Loucy (cell line): ENCODE results near the gene AZI2.

ENCODE experiments used
- H2AFZ ChIP-seq: fragments of 200-600 bp; sonication (generic); 2 replicates; pipeline ENCODE4 v1.6.0; 2016; ENCODE audit warnings: antibody characterized with exemption, mild to moderate bottlenecking, low read length, moderate library complexity
- H3F3A ChIP-seq: fragments of 200-600 bp; 2 replicates; pipeline ENCODE4 v1.6.0; 2016; ENCODE audit warnings: antibody characterized with exemption, low read depth, mild to moderate bottlenecking
- H3K27me3 ChIP-seq: fragments of 200-600 bp; sonication (generic); 2 replicates; pipeline ENCODE4 v1.6.1; 2014; ENCODE audit warnings: low read length, mild to moderate bottlenecking; ENCODE audit not compliant: insufficient read depth, poor library complexity, severe bottlenecking
- H3K36me3 ChIP-seq: fragments of 200-600 bp; sonication (generic); 2 replicates; pipeline ENCODE4 v1.6.1; 2016; ENCODE audit warnings: low read length; ENCODE audit not compliant: insufficient read depth
- H3K4me1 ChIP-seq: fragments of 200-600 bp; sonication (generic); 2 replicates; pipeline ENCODE4 v1.5.1; 2014; ENCODE audit warnings: low read length, mild to moderate bottlenecking; ENCODE audit not compliant: insufficient read depth, poor library complexity, severe bottlenecking
- H3K4me2 ChIP-seq: fragments of 200-600 bp; sonication (generic); 2 replicates; pipeline ENCODE4 v1.6.0; 2014; ENCODE audit warnings: antibody characterized with exemption, low read length, low read depth, mild to moderate bottlenecking; ENCODE audit not compliant: poor library complexity, severe bottlenecking
- H3K4me3 ChIP-seq: fragments of 200-600 bp; sonication (generic); 2 replicates; pipeline ENCODE4 v1.5.1; 2014; ENCODE audit warnings: low read length, mild to moderate bottlenecking, mixed read lengths; ENCODE audit not compliant: poor library complexity, severe bottlenecking
- H3K79me2 ChIP-seq: fragments of 200-600 bp; sonication (generic); 2 replicates; pipeline ENCODE4 v1.6.1; 2014; ENCODE audit warnings: low read length; ENCODE audit not compliant: insufficient read depth
- H3K9ac ChIP-seq: fragments of 200-600 bp; sonication (generic); 2 replicates; pipeline ENCODE4 v1.6.0; 2014; ENCODE audit warnings: mild to moderate bottlenecking, low read depth, low read length, moderate library complexity; ENCODE audit not compliant: poor library complexity, severe bottlenecking
- H3K9me2 ChIP-seq: fragments of 200-600 bp; sonication (generic); replicated peaks from 2 replicates; pipeline ENCODE4 v1.6.1; 2016; ENCODE audit warnings: low read depth, low read length, mixed read lengths
- H3K9me3 ChIP-seq: fragments of 200-600 bp; sonication (generic); 2 replicates; pipeline ENCODE4 v1.6.1; 2014; ENCODE audit warnings: mild to moderate bottlenecking, antibody characterized with exemption, low read length, low read depth; ENCODE audit not compliant: insufficient read depth
- H4K20me1 ChIP-seq: fragments of 200-600 bp; sonication (generic); 2 replicates; pipeline ENCODE4 v1.6.0; 2014; ENCODE audit warnings: antibody characterized with exemption, low read length, mild to moderate bottlenecking; ENCODE audit not compliant: insufficient read depth, poor library complexity, severe bottlenecking
- CTCF ChIP-seq: fragments of 200-600 bp; sonication (generic); conservative IDR thresholded peaks from 2 replicates; pipeline ENCODE4 v1.5.1; 2014; ENCODE audit warnings: mild to moderate bottlenecking, antibody characterized with exemption, low read length
- EZH2phosphoT487 ChIP-seq: fragments of 200-600 bp; IDR thresholded peaks from 2 replicates; pipeline ENCODE4 v1.6.1; 2018; ENCODE audit warnings: antibody characterized with exemption, mild to moderate bottlenecking, moderate library complexity, borderline replicate concordance

AZI2 gene

GRCh38 chr3:28300345-28300962, 48.2 kb downstream of the AZI2 start:
- no peak overlapping the region for H2AFZ ChIP-seq
- H3F3A ChIP-seq: no peaks in the 10 kb centered on the region
- no peaks in the 10 kb centered on the region for H3K27me3 ChIP-seq
- no peak for TF ChIP-seq CTCF
- no peak for TF ChIP-seq EZH2phosphoT487
- H3K9me3 ChIP-seq: no peaks in the 10 kb centered on the region
- H3K4me3 ChIP-seq: no peak overlapping the region
- H3K9ac ChIP-seq: no peak overlapping the region
- no peaks in the 10 kb centered on the region for H3K79me2 ChIP-seq
- H3K4me2 ChIP-seq: no peak overlapping the region
- H4K20me1 ChIP-seq: no peaks in the 10 kb centered on the region
- no peaks in the 10 kb centered on the region for H3K36me3 ChIP-seq
- H3K9me2 ChIP-seq: no peaks in the 10 kb centered on the region
- H3K4me1 ChIP-seq: peaks cover 13% of the 10 kb centered on the region

GRCh38 chr3:28299705-28300104, 48.9 kb downstream of the AZI2 start:
- no peak overlapping the region for H2AFZ ChIP-seq
- no peak overlapping the region for H3K9ac ChIP-seq
- no peak overlapping the region for H3K4me3 ChIP-seq
- H3K9me2 ChIP-seq: no peaks in the 10 kb centered on the region
- no peak for TF ChIP-seq CTCF
- TF ChIP-seq EZH2phosphoT487: no peak
- H3F3A ChIP-seq: no peaks in the 10 kb centered on the region
- H3K4me2 ChIP-seq: no peak overlapping the region
- no peaks in the 10 kb centered on the region for H4K20me1 ChIP-seq
- no peaks in the 10 kb centered on the region for H3K27me3 ChIP-seq
- H3K4me1 ChIP-seq: peaks cover 18% of the 10 kb centered on the region
- no peaks in the 10 kb centered on the region for H3K79me2 ChIP-seq
- H3K36me3 ChIP-seq: no peaks in the 10 kb centered on the region
- H3K9me3 ChIP-seq: no peaks in the 10 kb centered on the region

- Histone ChIP-seq H3K36me3 (peaks cover 2% of the 10 kb centered on the region; the same call in 1 of the 2 replicates), H3K4me1 (peaks cover 18% of the 10 kb centered on the region), H3F3A (no peaks in the 10 kb centered on the region), H3K9me2 (no peaks in the 10 kb centered on the region), H3K79me2 (no peaks in the 10 kb centered on the region), H3K9me3 (no peaks in the 10 kb centered on the region), H3K27me3 (no peaks in the 10 kb centered on the region), H2AFZ (no peak overlapping the region), H3K4me3 (peak overlapping the region; percentile 49), H3K9ac (peak overlapping the region; percentile 1), H4K20me1 (no peaks in the 10 kb centered on the region), H3K4me2 (peak overlapping the region; percentile 58)
- no peak for TF ChIP-seq CTCF
- no peak for TF ChIP-seq EZH2phosphoT487
Measured at GRCh38 chr3:28295898-28296490, 52.6 kb downstream of the AZI2 start.
